ENCODE data around the gene MYH6. TPM values are rescaled to one million over a fixed set of nuclear protein-coding genes. Genes with fewer than 3 reads are reported as not detected.
"Not testable (repeated sequence)": the region's sequence is repeated elsewhere in the genome, so short reads cannot be mapped to it uniquely, and the experiment has no call there.

The MYH6 gene
- total RNA-seq, 1 experiment from 2014 or later = not detected

DNA sequence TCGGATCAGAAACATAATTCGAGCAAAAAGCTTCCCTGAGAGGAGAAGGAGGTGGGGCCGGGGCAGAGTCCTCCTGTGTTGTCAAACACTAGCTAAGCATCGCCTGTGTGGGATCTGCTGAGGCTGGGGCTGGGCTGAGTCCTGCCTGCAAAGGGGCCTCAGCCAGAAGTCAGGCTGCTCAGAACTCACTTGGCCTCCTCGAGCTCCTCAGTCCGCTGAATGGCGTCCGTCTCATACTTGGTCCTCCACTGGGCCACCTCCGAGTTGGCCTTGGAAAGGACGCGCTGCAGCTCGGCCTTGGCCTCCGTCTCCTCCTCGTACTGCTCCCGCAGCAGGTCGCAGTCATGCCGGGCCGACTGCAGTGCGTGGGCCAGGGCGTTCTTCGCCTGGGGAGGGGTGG is 9.9 kb upstream of the MYH6 start:
- Histone ChIP-seq H3K27me3 (replicated peaks; ENCODE audit: insufficient read depth, low read depth, low read length, poor library complexity) (no peaks in the 10 kb centered on the region), H3K36me3 (ENCODE audit: insufficient read depth, low read length, poor library complexity, severe bottlenecking) (no peaks in the 10 kb centered on the region), H3K4me1 (ENCODE audit: insufficient read depth, low read length, poor library complexity, severe bottlenecking) (no peaks in the 10 kb centered on the region), H3K4me3 (ENCODE audit: low read depth, low read length, poor library complexity, severe bottlenecking) (no peak overlapping the region), H3K9me3 (ENCODE audit: low read depth, low read length, poor library complexity, severe bottlenecking) (no peaks in the 10 kb centered on the region), H3K27ac (ENCODE audit: low read depth, low read length, poor library complexity, severe bottlenecking) (no peak overlapping the region)
- BruUV-seq (replicated peaks) = no TSS peak
- ChIA-PET CTCF (no interaction called here), POLR2A (ENCODE audit: low non-redundant PET) (no interaction called here)
- TF ChIP-seq CTCF (conservative IDR thresholded peaks at IDR 0.05; ENCODE audit: low read depth, low read length) (no peak), EZH2 (IDR thresholded peaks at IDR 0.05; ENCODE audit: borderline replicate concordance, low read depth, low read length, poor library complexity, severe bottlenecking) (no peak)
- intact Hi-C loops (cut with micrococcal nuclease; ENCODE audit: unreplicated experiment) = no loop called here
- DNase-seq (ENCODE audit: low spot score) = no peak

- BruUV-seq (replicated peaks); DNase-seq (ENCODE audit: low spot score); intact Hi-C loops (cut with micrococcal nuclease; ENCODE audit: unreplicated experiment); CTCF ChIA-PET; H3K9me3 ChIP-seq (ENCODE audit: low read depth, low read length, poor library complexity, severe bottlenecking); POLR2A ChIA-PET (ENCODE audit: low non-redundant PET); H3K36me3 ChIP-seq (ENCODE audit: insufficient read depth, low read length, poor library complexity, severe bottlenecking); H3K27ac ChIP-seq (ENCODE audit: low read depth, low read length, poor library complexity, severe bottlenecking); H3K27me3 ChIP-seq (replicated peaks; ENCODE audit: insufficient read depth, low read depth, low read length, poor library complexity); H3K4me1 ChIP-seq (ENCODE audit: insufficient read depth, low read length, poor library complexity, severe bottlenecking); H3K4me3 ChIP-seq (ENCODE audit: low read depth, low read length, poor library complexity, severe bottlenecking): not testable (repeated sequence)
Measured at GRCh38 chr14:23417269-23417668, 9.2 kb upstream of the MYH6 start.

GRCh38 chr14:23416801-23417200 is 8.7 kb upstream of the MYH6 start:
- H3K27me3 ChIP-seq (replicated peaks; ENCODE audit: insufficient read depth, low read depth, low read length, poor library complexity) = no peaks in the 10 kb centered on the region
- no TSS peak for BruUV-seq (replicated peaks)
- ChIA-PET CTCF (no interaction called here), POLR2A (ENCODE audit: low non-redundant PET) (no interaction called here)
- H3K4me3 ChIP-seq (ENCODE audit: low read depth, low read length, poor library complexity, severe bottlenecking) = no peak overlapping the region
- TF ChIP-seq EZH2 (IDR thresholded peaks at IDR 0.05; ENCODE audit: borderline replicate concordance, low read depth, low read length, poor library complexity, severe bottlenecking) (no peak), CTCF (conservative IDR thresholded peaks at IDR 0.05; ENCODE audit: low read depth, low read length) (no peak)
- H3K27ac ChIP-seq (ENCODE audit: low read depth, low read length, poor library complexity, severe bottlenecking) = no peak overlapping the region
- no peaks in the 10 kb centered on the region for H3K4me1 ChIP-seq (ENCODE audit: insufficient read depth, low read length, poor library complexity, severe bottlenecking)
- no peaks in the 10 kb centered on the region for H3K36me3 ChIP-seq (ENCODE audit: insufficient read depth, low read length, poor library complexity, severe bottlenecking)
- intact Hi-C loops (cut with micrococcal nuclease; ENCODE audit: unreplicated experiment) = no loop called here
- H3K9me3 ChIP-seq (ENCODE audit: low read depth, low read length, poor library complexity, severe bottlenecking) = no peaks in the 10 kb centered on the region
- DNase-seq (ENCODE audit: low spot score) = no peak

GRCh38 chr14:23415821-23416778 is 8.0 kb upstream of the MYH6 start:
- Histone ChIP-seq H3K4me1 (ENCODE audit: insufficient read depth, low read length, poor library complexity, severe bottlenecking) (no peaks in the 10 kb centered on the region), H3K36me3 (ENCODE audit: insufficient read depth, low read length, poor library complexity, severe bottlenecking) (no peaks in the 10 kb centered on the region), H3K4me3 (ENCODE audit: low read depth, low read length, poor library complexity, severe bottlenecking) (no peak overlapping the region), H3K27me3 (replicated peaks; ENCODE audit: insufficient read depth, low read depth, low read length, poor library complexity) (no peaks in the 10 kb centered on the region), H3K9me3 (ENCODE audit: low read depth, low read length, poor library complexity, severe bottlenecking) (no peaks in the 10 kb centered on the region), H3K27ac (ENCODE audit: low read depth, low read length, poor library complexity, severe bottlenecking) (no peak overlapping the region)
- TF ChIP-seq EZH2 (IDR thresholded peaks at IDR 0.05; ENCODE audit: borderline replicate concordance, low read depth, low read length, poor library complexity, severe bottlenecking) = no peak
- no peak for TF ChIP-seq CTCF (conservative IDR thresholded peaks at IDR 0.05; ENCODE audit: low read depth, low read length)
- no peak for DNase-seq (ENCODE audit: low spot score)
- intact Hi-C loops (cut with micrococcal nuclease; ENCODE audit: unreplicated experiment) = no loop called here
- no TSS peak for BruUV-seq (replicated peaks)
- ChIA-PET POLR2A (ENCODE audit: low non-redundant PET) (no interaction called here), CTCF (no interaction called here)

Measured in A673 (cell line).